ENCODE measurements around the gene JADE1.

JADE1 gene

DNA sequence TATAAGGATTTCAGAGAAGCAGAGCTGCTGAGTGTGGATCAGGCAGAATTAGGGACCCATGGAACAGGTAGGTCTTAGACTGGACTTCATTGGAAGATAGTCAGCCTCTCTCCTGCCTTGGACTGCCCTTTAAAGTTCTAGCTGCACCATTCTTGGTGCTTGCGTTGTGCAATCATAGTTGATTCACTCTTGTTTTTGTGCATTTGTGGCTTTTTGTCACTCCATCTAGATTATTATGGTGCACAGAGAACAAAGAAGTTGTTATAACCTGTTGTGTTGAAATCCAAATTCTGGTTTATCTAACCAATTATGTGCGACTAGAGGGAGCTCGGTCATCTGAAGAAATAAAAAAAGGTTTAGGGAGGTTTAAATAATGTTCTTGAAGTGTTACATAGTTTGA, 59.3 kb downstream of the JADE1 start:
- H3K4me3 ChIP-seq (ENCODE audit: low read depth, low read length): no peak overlapping the region
- no peak for DNase-seq (ENCODE audit: low read depth)
- TF ChIP-seq, protein P1, sequence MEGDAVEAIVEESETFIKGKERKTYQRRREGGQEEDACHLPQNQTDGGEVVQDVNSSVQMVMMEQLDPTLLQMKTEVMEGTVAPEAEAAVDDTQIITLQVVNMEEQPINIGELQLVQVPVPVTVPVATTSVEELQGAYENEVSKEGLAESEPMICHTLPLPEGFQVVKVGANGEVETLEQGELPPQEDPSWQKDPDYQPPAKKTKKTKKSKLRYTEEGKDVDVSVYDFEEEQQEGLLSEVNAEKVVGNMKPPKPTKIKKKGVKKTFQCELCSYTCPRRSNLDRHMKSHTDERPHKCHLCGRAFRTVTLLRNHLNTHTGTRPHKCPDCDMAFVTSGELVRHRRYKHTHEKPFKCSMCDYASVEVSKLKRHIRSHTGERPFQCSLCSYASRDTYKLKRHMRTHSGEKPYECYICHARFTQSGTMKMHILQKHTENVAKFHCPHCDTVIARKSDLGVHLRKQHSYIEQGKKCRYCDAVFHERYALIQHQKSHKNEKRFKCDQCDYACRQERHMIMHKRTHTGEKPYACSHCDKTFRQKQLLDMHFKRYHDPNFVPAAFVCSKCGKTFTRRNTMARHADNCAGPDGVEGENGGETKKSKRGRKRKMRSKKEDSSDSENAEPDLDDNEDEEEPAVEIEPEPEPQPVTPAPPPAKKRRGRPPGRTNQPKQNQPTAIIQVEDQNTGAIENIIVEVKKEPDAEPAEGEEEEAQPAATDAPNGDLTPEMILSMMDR (IDR thresholded peaks at IDR 0.05; ENCODE audit: control insufficient read depth, extremely low read depth, insufficient read depth): no peak

DNA sequence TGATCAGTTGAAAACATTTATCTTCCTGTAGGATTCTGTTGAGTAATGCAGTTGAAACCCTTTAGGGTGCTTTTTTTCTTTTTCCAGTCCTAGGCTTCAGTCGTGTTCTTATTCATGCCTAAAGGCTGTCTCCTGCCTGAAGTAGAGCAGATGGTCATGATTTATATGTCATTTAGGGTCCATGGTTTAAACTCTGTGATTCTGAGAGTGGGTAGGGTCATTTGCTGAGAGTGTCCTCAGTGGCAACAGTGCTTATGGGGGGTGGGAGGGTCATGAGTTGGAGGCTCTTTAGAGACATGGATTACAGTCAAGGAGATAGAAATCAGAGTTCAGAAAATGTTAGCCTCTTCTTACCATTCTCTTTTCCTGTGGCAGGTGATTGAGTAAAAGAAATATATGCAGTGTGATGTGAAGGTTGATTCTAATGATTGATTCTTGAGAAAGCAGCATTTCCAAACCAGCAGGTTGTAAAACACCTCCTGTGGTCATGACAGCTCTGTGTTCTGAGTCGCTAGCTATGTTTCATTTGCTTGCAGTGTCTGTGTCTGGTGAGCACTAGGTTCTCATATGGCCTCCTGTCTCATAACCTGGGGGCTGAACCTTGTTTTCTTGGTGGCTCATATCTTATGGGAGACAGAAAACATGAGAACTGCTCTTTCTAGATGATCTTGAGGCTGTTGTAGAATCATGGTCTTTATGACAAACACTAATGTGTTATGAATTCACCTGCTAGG, 60.4 kb downstream of the JADE1 start:
- TF ChIP-seq, protein P1 (IDR thresholded peaks at IDR 0.05; ENCODE audit: control insufficient read depth, extremely low read depth, insufficient read depth): no peak
- H3K4me3 ChIP-seq (ENCODE audit: low read depth, low read length): no peak overlapping the region
- no peak for DNase-seq (ENCODE audit: low read depth)

DNA sequence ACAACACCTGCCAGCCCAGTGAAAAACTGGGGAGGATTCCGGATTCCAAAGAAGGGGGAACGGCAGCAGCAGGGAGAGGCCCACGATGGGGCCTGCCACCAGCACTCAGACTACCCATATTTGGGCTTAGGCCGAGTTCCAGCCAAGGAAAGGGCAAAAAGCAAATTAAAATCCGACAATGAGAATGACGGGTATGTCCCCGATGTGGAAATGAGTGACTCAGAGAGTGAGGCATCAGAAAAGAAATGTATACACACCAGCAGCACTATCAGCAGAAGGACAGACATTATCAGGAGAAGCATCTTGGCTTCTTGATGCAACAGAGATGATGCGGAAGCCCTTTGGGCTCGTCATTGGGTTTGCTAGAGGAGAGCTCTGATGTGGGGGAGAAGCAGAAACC, 62.4 kb downstream of the JADE1 start:
- TF ChIP-seq, protein P1 (IDR thresholded peaks at IDR 0.05; ENCODE audit: control insufficient read depth, extremely low read depth, insufficient read depth): no peak
- no peak overlapping the region for H3K4me3 ChIP-seq (ENCODE audit: low read depth, low read length)
- DNase-seq (ENCODE audit: low read depth): no peak

DNA sequence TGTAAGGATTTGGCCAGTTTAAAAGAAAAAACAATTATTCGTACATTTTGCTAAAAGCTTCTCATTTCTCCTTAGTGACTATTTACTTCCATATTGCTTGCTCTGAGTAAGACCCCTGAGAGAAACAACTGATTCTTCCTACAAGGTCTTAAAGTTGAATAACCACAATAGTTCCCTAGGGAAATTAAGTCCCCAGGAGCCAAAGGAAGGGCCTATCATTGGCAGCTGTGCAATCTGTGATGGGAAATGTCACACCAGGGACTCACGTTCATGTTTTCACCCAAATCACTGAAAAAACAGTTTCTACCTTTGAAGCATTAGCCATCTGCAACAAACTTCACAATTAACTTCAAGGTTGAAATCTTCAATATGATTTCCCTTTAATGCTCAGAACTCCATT, 66.7 kb downstream of the JADE1 start:
- no peak overlapping the region for H3K4me3 ChIP-seq (ENCODE audit: low read depth, low read length)
- TF ChIP-seq, protein P1 (IDR thresholded peaks at IDR 0.05; ENCODE audit: control insufficient read depth, extremely low read depth, insufficient read depth): no peak
- no peak for DNase-seq (ENCODE audit: low read depth)

DNA sequence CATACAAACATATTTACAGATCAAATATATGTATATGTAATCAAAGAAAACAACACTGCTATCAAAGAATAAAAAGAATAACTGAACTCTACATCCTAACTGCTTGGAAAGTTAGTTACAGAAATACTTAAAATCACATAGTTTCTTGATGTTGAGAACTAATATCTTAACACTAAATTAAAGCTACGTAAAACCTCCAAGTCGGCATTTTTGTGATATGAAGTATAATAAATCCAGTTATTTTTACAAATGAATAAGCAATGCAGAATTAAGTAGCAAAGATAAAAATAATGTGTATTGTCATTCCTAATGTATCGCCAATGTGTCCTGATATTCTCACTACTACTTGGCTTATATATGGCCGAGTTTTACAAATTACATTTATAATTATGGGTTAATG, 68.4 kb downstream of the JADE1 start:
- DNase-seq (ENCODE audit: low read depth): no peak
- TF ChIP-seq, protein P1 (IDR thresholded peaks at IDR 0.05; ENCODE audit: control insufficient read depth, extremely low read depth, insufficient read depth): no peak
- H3K4me3 ChIP-seq (ENCODE audit: low read depth, low read length): no peak overlapping the region

DNA sequence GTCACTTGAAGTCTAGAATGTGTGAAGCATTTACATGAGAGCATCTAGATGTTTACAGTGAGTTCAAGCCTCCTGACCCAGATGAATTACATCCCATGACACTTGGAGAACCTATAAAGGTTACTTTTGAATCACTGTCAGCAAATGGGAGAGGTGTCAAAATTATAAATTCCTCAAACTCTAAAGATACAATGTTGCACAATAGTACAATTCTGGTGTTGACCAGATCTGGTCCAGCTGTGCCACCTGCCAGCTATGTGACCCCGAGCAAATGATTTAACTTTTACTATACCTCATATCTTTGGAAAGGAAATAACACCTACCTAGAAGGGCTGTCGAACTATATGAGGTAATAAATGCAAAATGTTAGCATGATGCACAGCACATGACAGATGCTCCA, 69.8 kb downstream of the JADE1 start:
- no peak for DNase-seq (ENCODE audit: low read depth)
- TF ChIP-seq, protein P1 (IDR thresholded peaks at IDR 0.05; ENCODE audit: control insufficient read depth, extremely low read depth, insufficient read depth): no peak
- no peak overlapping the region for H3K4me3 ChIP-seq (ENCODE audit: low read depth, low read length)

DNA sequence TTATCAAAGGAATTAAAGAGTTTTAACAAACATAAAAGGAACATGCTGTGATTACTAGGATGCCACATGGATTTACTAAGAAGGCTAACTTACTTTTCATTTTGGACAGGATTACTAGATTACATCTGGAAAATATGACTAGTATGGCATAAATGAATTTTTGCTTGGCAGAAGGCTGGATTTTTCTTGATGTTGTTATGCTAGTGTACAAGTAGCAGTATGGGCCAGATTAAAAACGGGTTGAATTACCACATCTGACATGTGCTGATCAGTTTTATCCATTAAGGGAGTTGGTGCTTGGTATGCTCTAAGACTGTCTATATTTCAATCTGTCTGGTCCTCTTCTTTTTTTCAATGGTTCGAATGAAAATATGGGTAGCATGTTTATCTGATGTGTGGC, 70.5 kb downstream of the JADE1 start:
- no peak for DNase-seq (ENCODE audit: low read depth)
- H3K4me3 ChIP-seq (ENCODE audit: low read depth, low read length): no peak overlapping the region
- TF ChIP-seq, protein P1 (IDR thresholded peaks at IDR 0.05; ENCODE audit: control insufficient read depth, extremely low read depth, insufficient read depth): no peak
